GM23338 (cell line): Measurements from ENCODE around the gene HNRNPF. TPM values are rescaled to one million over a fixed set of nuclear protein-coding genes. Genes with fewer than 3 reads are reported as not detected.
A peak's percentile ranks its signal among the peaks of the same experiment; 100 is the strongest.

ENCODE experiments used
- ATAC-seq: fragments of 200-7000 bp; cut with Tn5 transposase; 3 replicates; pipeline ENCODE4 v1.9.1; 2020
- DNase-seq: peaks from one replicate; pipeline ENCODE4 v3.0.0-alpha.2; 2015; ENCODE audit warnings: low spot score
- H2AFZ ChIP-seq: fragments of 200-600 bp; sonication (generic); 2 replicates; pipeline ENCODE4 v1.8.0; 2016; ENCODE audit warnings: antibody characterized with exemption, mild to moderate bottlenecking, moderate library complexity
- H3F3A ChIP-seq: fragments of 200-600 bp; sonication (generic); replicated peaks from 2 replicates; pipeline ENCODE4 v1.8.0; 2017; ENCODE audit warnings: antibody characterized with exemption, mixed run types, low read depth
- H3K27ac ChIP-seq: fragments of 200-600 bp; sonication (generic); 2 replicates; pipeline ENCODE4 v1.6.1; 2016; ENCODE audit warnings: low read depth
- H3K27me3 ChIP-seq: fragments of 200-600 bp; sonication (generic); 2 replicates; pipeline ENCODE4 v1.8.0; 2016; ENCODE audit warnings: mild to moderate bottlenecking, mixed run types, moderate library complexity; ENCODE audit not compliant: insufficient read depth
- H3K36me3 ChIP-seq: fragments of 200-600 bp; sonication (generic); 2 replicates; pipeline ENCODE4 v1.8.0; 2016; ENCODE audit warnings: mild to moderate bottlenecking; ENCODE audit not compliant: insufficient read depth
- H3K4me1 ChIP-seq: fragments of 200-600 bp; sonication (generic); 2 replicates; pipeline ENCODE4 v1.8.0; 2016; ENCODE audit warnings: mild to moderate bottlenecking, moderate library complexity; ENCODE audit not compliant: insufficient read depth
- H3K4me2 ChIP-seq: fragments of 200-600 bp; sonication (generic); 2 replicates; pipeline ENCODE4 v1.7.1; 2017; ENCODE audit warnings: mixed run types
- H3K4me3 ChIP-seq: fragments of 200-600 bp; sonication (generic); 2 replicates; pipeline ENCODE4 v1.6.1; 2016; ENCODE audit warnings: mixed run types
- H3K79me2 ChIP-seq: fragments of 200-600 bp; sonication (generic); replicated peaks from 2 replicates; pipeline ENCODE4 v1.8.0; 2017; ENCODE audit warnings: mild to moderate bottlenecking; ENCODE audit not compliant: insufficient read depth
- H3K9me2 ChIP-seq: fragments of 200-600 bp; sonication (generic); 2 replicates; pipeline ENCODE4 v1.8.0; 2017; ENCODE audit not compliant: insufficient read depth
- H4K20me1 ChIP-seq: fragments of 200-600 bp; sonication (generic); replicated peaks from 2 replicates; pipeline ENCODE4 v1.8.0; 2017; ENCODE audit warnings: mild to moderate bottlenecking; ENCODE audit not compliant: insufficient read depth
- H3K27ac Mint-ChIP-seq: 2 replicates; pipeline ENCODE4 v1.8.0; 2020; ENCODE audit warnings: inconsistent platforms, mild to moderate bottlenecking, moderate library complexity, mixed read lengths
- H3K27me3 Mint-ChIP-seq: 3 replicates; pipeline ENCODE4 v1.8.0; 2022; ENCODE audit warnings: low read depth, mild to moderate bottlenecking, moderate library complexity, mixed read lengths, inconsistent platforms; ENCODE audit not compliant: insufficient read depth, poor library complexity
- H3K36me3 Mint-ChIP-seq: 3 replicates; pipeline ENCODE4 v1.8.0; 2021; ENCODE audit warnings: low read depth, mild to moderate bottlenecking, inconsistent platforms, moderate library complexity, mixed read lengths
- H3K4me1 Mint-ChIP-seq: 3 replicates; pipeline ENCODE4 v1.8.0; 2020; ENCODE audit warnings: mild to moderate bottlenecking, inconsistent platforms, mixed read lengths
- H3K4me3 Mint-ChIP-seq: 3 replicates; pipeline ENCODE4 v1.8.0; 2021; ENCODE audit warnings: moderate library complexity, mild to moderate bottlenecking, inconsistent platforms, mixed read lengths
- H3K9me3 Mint-ChIP-seq: 3 replicates; pipeline ENCODE4 v1.8.0; 2020; ENCODE audit warnings: moderate library complexity, mild to moderate bottlenecking, inconsistent platforms, mixed read lengths
- CTCF ChIP-seq, 2 experiments: fragments of 200-600 bp in 1 of 2; sonication (generic) in 1 of 2; conservative IDR thresholded peaks; 2 replicates each; pipeline versions ENCODE4 v1.5.1 to v1.6.1; 2016 to 2017; ENCODE audit warnings: antibody characterized with exemption in 2 of 2, low read depth in 2 of 2, mild to moderate bottlenecking in 2 of 2, moderate library complexity in 1 of 2
- ETS1 ChIP-seq: IDR thresholded peaks from 2 replicates; pipeline ENCODE4 v1.6.1; 2016; ENCODE audit warnings: antibody characterized with exemption
- EZH2 ChIP-seq: fragments of 200-600 bp; sonication (generic); IDR thresholded peaks from one replicate; pipeline ENCODE4 v1.8.0; 2017; ENCODE audit warnings: antibody characterized with exemption, mild to moderate bottlenecking, low read depth; ENCODE audit not compliant: unreplicated experiment
- POLR2AphosphoS5 ChIP-seq: IDR thresholded peaks from 2 replicates; pipeline ENCODE4 v1.6.1; 2016; ENCODE audit warnings: antibody characterized with exemption, low read depth
- ZNF114 ChIP-seq: fragments of 250-450 bp; sonication (Bioruptor Pico); IDR thresholded peaks from 2 replicates; pipeline ENCODE4 v1.5.0; 2020; ENCODE audit warnings: mild to moderate bottlenecking, moderate library complexity
- ZNF331 ChIP-seq: fragments of 250-450 bp; sonication (Bioruptor Pico); IDR thresholded peaks from 2 replicates; pipeline ENCODE4 v1.5.0; 2020; ENCODE audit warnings: low read depth, mild to moderate bottlenecking, moderate library complexity
- ZNF462 ChIP-seq: fragments of 250-450 bp; sonication (Bioruptor Pico); IDR thresholded peaks from 2 replicates; pipeline ENCODE4 v1.5.0; 2020; ENCODE audit warnings: mild to moderate bottlenecking, moderate library complexity
- polyA plus RNA-seq: library from polyadenylated mRNA; unstranded; fragments of >200 nt; fragmentation: Nextera tagmentation; extraction: Ambion mirVana; gene quantifications from 2 replicates; pipeline ENCODE4 v1.2.1, GENCODE V29; 2016
- total RNA-seq: library from RNA; depleted of rRNA; stranded (reverse); fragments of >200 nt; shearing (Covaris generic); gene quantifications from 2 replicates; pipeline ENCODE4 v1.2.3, GENCODE V29; 2014

HNRNPF gene
- total and polyA plus RNA-seq, 2 experiments from 2014 or later = 210 to 378 TPM

- TF ChIP-seq ZNF462 (CRISPR knock-in tag) (no peak), ZNF331 (CRISPR knock-in tag) (no peak), EZH2 (no peak), POLR2AphosphoS5 (no peak)
Measured at GRCh38 chr10:43419997-43420368, 11.0 kb upstream of the HNRNPF start (continued).

GRCh38 chr10:43417950-43418768, 9.2 kb upstream of the HNRNPF start:
- peaks cover 15% of the 10 kb centered on the region; the same call in 2 of the 3 replicates for H3K9me3 Mint-ChIP-seq
- peaks cover 10% of the 10 kb centered on the region; the same call in 1 of the 2 replicates for H3K27me3 ChIP-seq
- peaks cover 10% of the 10 kb centered on the region; the same call in 2 of the 3 replicates for H3K36me3 Mint-ChIP-seq
- ATAC-seq (no peak), DNase-seq (no peak)
- no peaks in the 10 kb centered on the region for H3K4me1 ChIP-seq
- no peak overlapping the region for H3K4me3 Mint-ChIP-seq
- peaks cover 16% of the 10 kb centered on the region for H3F3A ChIP-seq
- H3K36me3 ChIP-seq = no peaks in the 10 kb centered on the region
- H3K4me1 Mint-ChIP-seq = peaks cover 8% of the 10 kb centered on the region; the same call in 2 of the 3 replicates
- H3K27me3 Mint-ChIP-seq = peaks cover 10% of the 10 kb centered on the region
- no peaks in the 10 kb centered on the region for H4K20me1 ChIP-seq
- no peak overlapping the region for H3K27ac ChIP-seq
- H3K9me2 ChIP-seq = no peaks in the 10 kb centered on the region
- peak overlapping the region; percentile 7; the same call in 1 of the 2 replicates for H2AFZ ChIP-seq
- H3K4me3 ChIP-seq = no peak overlapping the region
- no peaks in the 10 kb centered on the region for H3K79me2 ChIP-seq
- no peak overlapping the region for H3K27ac Mint-ChIP-seq
- H3K4me2 ChIP-seq = no peak overlapping the region
- TF ChIP-seq ZNF114 (no peak), ETS1 (no peak), CTCF (conservative IDR thresholded peaks at IDR 0.05; ENCODE audit: low read depth in 2 of 2) (no peak)
